Lower leg skin (tissue), 4 donors: ENCODE measurements around the gene PDE8A. TPM values are rescaled to one million over a fixed set of nuclear protein-coding genes. Genes with fewer than 3 reads are reported as not detected.

Source experiments
- DNase-seq, 2 donors: peaks; one replicate each; pipeline ENCODE4 v3.0.0-alpha.2; 2019; ENCODE audit warnings: low spot score in 2 of 2
- H3K4me3 ChIP-seq: fragments of 200-600 bp; sonication (generic); 2 replicates; pipeline ENCODE4 v1.5.1; 2017; ENCODE audit warnings: mild to moderate bottlenecking, low read depth; ENCODE audit not compliant: poor library complexity, severe bottlenecking
- POLR2A ChIP-seq, 2 donors: fragments of 450-650 bp; IDR thresholded peaks; one replicate each; pipeline ENCODE4 v1.6.1; 2016 to 2017; ENCODE audit warnings: antibody characterized with exemption in 2 of 2, mild to moderate bottlenecking in 1 of 2, moderate library complexity in 1 of 2
- WGBS, 2 donors: methylation state at CpG; one replicate each; pipeline ENCODE4 v1.1.5; 2018; 5-methylcytosine and 5-hydroxymethylcytosine counted together
- intact Hi-C: fragments of 100-400 bp; cut with DNase I; formaldehyde crosslinking; loops from one replicate; pipeline ENCODE4 v1.15.0; 2023; ENCODE audit warnings: low total_unique reads
- total RNA-seq, 4 donors: library from RNA; depleted of rRNA; stranded (reverse); fragments of >200 nt; gene quantifications; one replicate each; pipeline ENCODE4 v1.1.0, GENCODE V29; 2016
- TF ChIP-seq, protein P1 (sequence below), 3 donors: fragments of 450-650 bp; IDR thresholded peaks; one replicate each; pipeline ENCODE4 v1.5.1; 2016; ENCODE audit warnings: antibody characterized with exemption in 3 of 3, mild to moderate bottlenecking in 3 of 3, moderate library complexity in 2 of 3

PDE8A gene
- total RNA-seq, 4 donors from 2014 or later: 14.7 to 23.1 (median 19.4) TPM

GRCh38 chr15:85036716-85037115, 55.1 kb downstream of the PDE8A start:
- DNase-seq: no peak
- 71 to 75% methylated on average over 3 of the region's 3 CpGs for WGBS, 2 donors
- intact Hi-C loops: no loop called here
- no peak overlapping the region for H3K4me3 ChIP-seq
- no peak for TF ChIP-seq POLR2A (IDR thresholded peaks at IDR 0.05)
- TF ChIP-seq, protein P1, sequence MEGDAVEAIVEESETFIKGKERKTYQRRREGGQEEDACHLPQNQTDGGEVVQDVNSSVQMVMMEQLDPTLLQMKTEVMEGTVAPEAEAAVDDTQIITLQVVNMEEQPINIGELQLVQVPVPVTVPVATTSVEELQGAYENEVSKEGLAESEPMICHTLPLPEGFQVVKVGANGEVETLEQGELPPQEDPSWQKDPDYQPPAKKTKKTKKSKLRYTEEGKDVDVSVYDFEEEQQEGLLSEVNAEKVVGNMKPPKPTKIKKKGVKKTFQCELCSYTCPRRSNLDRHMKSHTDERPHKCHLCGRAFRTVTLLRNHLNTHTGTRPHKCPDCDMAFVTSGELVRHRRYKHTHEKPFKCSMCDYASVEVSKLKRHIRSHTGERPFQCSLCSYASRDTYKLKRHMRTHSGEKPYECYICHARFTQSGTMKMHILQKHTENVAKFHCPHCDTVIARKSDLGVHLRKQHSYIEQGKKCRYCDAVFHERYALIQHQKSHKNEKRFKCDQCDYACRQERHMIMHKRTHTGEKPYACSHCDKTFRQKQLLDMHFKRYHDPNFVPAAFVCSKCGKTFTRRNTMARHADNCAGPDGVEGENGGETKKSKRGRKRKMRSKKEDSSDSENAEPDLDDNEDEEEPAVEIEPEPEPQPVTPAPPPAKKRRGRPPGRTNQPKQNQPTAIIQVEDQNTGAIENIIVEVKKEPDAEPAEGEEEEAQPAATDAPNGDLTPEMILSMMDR (IDR thresholded peaks at IDR 0.05): no peak

DNA sequence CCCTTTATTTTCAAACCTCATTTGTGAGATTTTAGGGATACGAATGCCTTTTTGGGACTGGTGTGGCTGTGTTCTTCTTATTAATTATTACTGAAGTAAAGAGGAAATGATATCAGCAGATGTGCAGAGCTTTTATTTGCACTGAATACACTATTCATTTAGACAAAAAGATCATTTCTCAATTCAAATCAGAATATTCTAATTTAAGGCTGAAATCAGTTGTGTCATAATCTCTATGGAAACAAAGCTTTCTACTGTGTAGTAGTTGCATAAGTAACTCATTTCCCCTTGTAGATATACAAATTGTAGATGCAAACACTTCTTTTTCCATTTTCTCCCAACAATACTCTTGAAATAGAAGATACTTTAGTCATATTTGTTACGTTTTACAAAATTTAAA, 56.0 kb downstream of the PDE8A start:
- DNase-seq: no peak
- TF ChIP-seq, protein P1 (IDR thresholded peaks at IDR 0.05): no peak
- intact Hi-C loops: no loop called here
- WGBS, 2 donors: 86 to 89% methylated on average over 2 of the region's 2 CpGs
- H3K4me3 ChIP-seq: no peak overlapping the region

DNA sequence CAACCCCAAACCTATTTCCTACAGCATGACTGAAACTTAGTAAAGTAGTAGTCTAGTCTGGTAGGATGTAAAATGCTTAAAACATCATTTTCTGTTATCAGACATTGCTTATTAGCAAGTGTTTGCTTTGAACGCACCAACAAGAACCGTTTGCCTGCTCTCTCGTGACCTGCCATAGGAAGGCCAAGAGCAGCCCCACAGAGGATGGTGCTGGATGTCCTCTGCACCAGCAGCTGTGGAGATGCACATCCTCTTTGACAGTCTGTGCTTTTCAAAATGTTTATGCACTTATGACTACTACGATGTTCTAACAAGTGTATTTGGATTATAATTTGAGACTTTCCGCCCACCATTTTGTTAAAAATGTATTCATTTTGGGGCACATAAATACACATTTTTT, 59.6 kb downstream of the PDE8A start:
- intact Hi-C loops: no loop called here
- TF ChIP-seq, protein P1 (IDR thresholded peaks at IDR 0.05): no peak
- TF ChIP-seq POLR2A (IDR thresholded peaks at IDR 0.05): no peak
- WGBS, 2 donors: 80 to 93% methylated on average over 5 of the region's 5 CpGs

GRCh38 chr15:85044251-85044853, 62.7 kb downstream of the PDE8A start:
- H3K4me3 ChIP-seq: no peak overlapping the region
- DNase-seq: peak in 1 of 2 donors; percentile 49
- TF ChIP-seq, protein P1 (IDR thresholded peaks at IDR 0.05): no peak
- no peak for TF ChIP-seq POLR2A (IDR thresholded peaks at IDR 0.05)
- WGBS, 2 donors: 52 to 56% methylated on average over 3 of the region's 3 CpGs
- intact Hi-C loops: no loop called here

More for the DNA sequence above, 59.6 kb downstream of the PDE8A start:
- H3K4me3 ChIP-seq: no peak overlapping the region
- DNase-seq: no peak

- WGBS, 2 donors: 0 to 80% methylated on average over 1 of the region's 1 CpG
- no peak for DNase-seq
- H3K4me3 ChIP-seq: no peak overlapping the region
- intact Hi-C loops: no loop called here
- no peak for TF ChIP-seq POLR2A (IDR thresholded peaks at IDR 0.05)
- TF ChIP-seq, protein P1 (IDR thresholded peaks at IDR 0.05): no peak
These were observed 63.2 kb downstream of the PDE8A start for GRCh38 chr15:85044894-85045293.

- intact Hi-C loops: no loop called here
- no peak for DNase-seq
- no peak overlapping the region for H3K4me3 ChIP-seq
- WGBS, 2 donors: 60 to 77% methylated on average over 1 of the region's 1 CpG
- no peak for TF ChIP-seq POLR2A (IDR thresholded peaks at IDR 0.05)
- TF ChIP-seq, protein P1 (IDR thresholded peaks at IDR 0.05): no peak
These were observed 64.0 kb downstream of the PDE8A start for GRCh38 chr15:85045615-85046014.
